GM10847 (cell line): ENCODE measurements around the gene SSBP3.

ENCODE experiments used
- POLR2A ChIP-seq: IDR thresholded peaks from 2 replicates; pipeline ENCODE4 v1.6.1; 2011; ENCODE audit not compliant: insufficient read length; ENCODE audit errors: extremely low read depth

SSBP3 gene

GRCh38 chr1:54332781-54333585, 73.2 kb downstream of the SSBP3 start:
- TF ChIP-seq POLR2A: no peak

- no peak for TF ChIP-seq POLR2A
Measured at GRCh38 chr1:54331843-54332463, 74.2 kb downstream of the SSBP3 start.

- TF ChIP-seq POLR2A: no peak
Measured at GRCh38 chr1:54331091-54331772, 75.0 kb downstream of the SSBP3 start.

- TF ChIP-seq POLR2A: no peak
Measured at GRCh38 chr1:54329312-54330003, 76.7 kb downstream of the SSBP3 start.

- no peak for TF ChIP-seq POLR2A
Measured at GRCh38 chr1:54328066-54328636, 78.0 kb downstream of the SSBP3 start.

- TF ChIP-seq POLR2A: no peak
Measured at GRCh38 chr1:54327386-54328065, 78.7 kb downstream of the SSBP3 start.

GRCh38 chr1:54326543-54327385, 79.4 kb downstream of the SSBP3 start:
- no peak for TF ChIP-seq POLR2A

GRCh38 chr1:54325703-54326461, 80.3 kb downstream of the SSBP3 start:
- no peak for TF ChIP-seq POLR2A

- TF ChIP-seq POLR2A: no peak
Measured at GRCh38 chr1:54325284-54325683, 80.9 kb downstream of the SSBP3 start.

- TF ChIP-seq POLR2A: no peak
Measured at GRCh38 chr1:54324251-54325140, 81.7 kb downstream of the SSBP3 start.

GRCh38 chr1:54323921-54324250, 82.3 kb downstream of the SSBP3 start:
- TF ChIP-seq POLR2A: no peak

GRCh38 chr1:54323324-54323739, 82.9 kb downstream of the SSBP3 start:
- no peak for TF ChIP-seq POLR2A
